Tibial nerve (tissue), 4 donors: Measurements from ENCODE around the gene PHF3.

ENCODE experiments used
- EP300 ChIP-seq, 2 donors: sonication (generic); formaldehyde crosslinking; IDR thresholded peaks; one replicate each; pipeline ENCODE4 v1.6.1; 2017; ENCODE audit warnings: antibody characterized with exemption in 2 of 2, mild to moderate bottlenecking in 1 of 2
- POLR2A ChIP-seq, 2 donors: fragments of 450-650 bp; IDR thresholded peaks; one replicate each; pipeline ENCODE4 v1.6.1; 2017; ENCODE audit warnings: antibody characterized with exemption in 2 of 2, mild to moderate bottlenecking in 2 of 2, moderate library complexity in 2 of 2
- TF ChIP-seq, protein P1 (sequence below), 5 experiments: fragments of 200-600 bp in 3 of 5; fragments of 450-650 bp in 2 of 5; sonication (generic) in 3 of 5; IDR thresholded peaks; one replicate each; pipeline ENCODE4 v1.5.1; 2016 to 2019; ENCODE audit warnings: antibody characterized with exemption in 5 of 5, mild to moderate bottlenecking in 3 of 5, moderate library complexity in 2 of 5

DNA sequence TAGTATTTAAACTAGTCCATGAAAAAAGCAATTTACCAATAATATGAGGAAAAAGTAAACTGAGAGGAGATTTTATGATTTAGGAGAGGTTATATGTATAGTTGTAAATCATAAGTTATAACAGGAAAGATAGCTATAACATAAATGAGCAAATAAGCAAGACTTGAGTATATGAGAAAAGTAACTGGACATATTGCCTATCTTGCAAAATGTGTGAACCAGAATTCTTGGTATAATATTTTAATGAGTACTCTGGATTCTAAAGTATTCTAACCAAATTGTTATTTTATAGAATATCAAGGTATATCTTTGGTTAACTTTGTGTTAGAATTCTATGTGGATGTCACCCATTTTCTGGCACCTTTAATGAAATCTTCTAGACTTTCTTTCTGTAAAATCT is 124.6 kb downstream of the PHF3 start:
- TF ChIP-seq, protein P1, sequence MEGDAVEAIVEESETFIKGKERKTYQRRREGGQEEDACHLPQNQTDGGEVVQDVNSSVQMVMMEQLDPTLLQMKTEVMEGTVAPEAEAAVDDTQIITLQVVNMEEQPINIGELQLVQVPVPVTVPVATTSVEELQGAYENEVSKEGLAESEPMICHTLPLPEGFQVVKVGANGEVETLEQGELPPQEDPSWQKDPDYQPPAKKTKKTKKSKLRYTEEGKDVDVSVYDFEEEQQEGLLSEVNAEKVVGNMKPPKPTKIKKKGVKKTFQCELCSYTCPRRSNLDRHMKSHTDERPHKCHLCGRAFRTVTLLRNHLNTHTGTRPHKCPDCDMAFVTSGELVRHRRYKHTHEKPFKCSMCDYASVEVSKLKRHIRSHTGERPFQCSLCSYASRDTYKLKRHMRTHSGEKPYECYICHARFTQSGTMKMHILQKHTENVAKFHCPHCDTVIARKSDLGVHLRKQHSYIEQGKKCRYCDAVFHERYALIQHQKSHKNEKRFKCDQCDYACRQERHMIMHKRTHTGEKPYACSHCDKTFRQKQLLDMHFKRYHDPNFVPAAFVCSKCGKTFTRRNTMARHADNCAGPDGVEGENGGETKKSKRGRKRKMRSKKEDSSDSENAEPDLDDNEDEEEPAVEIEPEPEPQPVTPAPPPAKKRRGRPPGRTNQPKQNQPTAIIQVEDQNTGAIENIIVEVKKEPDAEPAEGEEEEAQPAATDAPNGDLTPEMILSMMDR (IDR thresholded peaks at IDR 0.05) = no peak
- TF ChIP-seq POLR2A (IDR thresholded peaks at IDR 0.05) = no peak
- TF ChIP-seq EP300 (IDR thresholded peaks at IDR 0.05) = no peak
